A549 (cell line): ENCODE results near the gene KCNN3.

Source experiments
- CHD2 ChIP-seq: fragments of 150-350 bp; IDR thresholded peaks from 2 replicates; pipeline ENCODE4 v1.6.1; 2014; ENCODE audit warnings: low read length; ENCODE audit not compliant: partially characterized antibody
- CTCF ChIP-seq: fragments of >200 bp; sonication (Bioruptor Twin); formaldehyde crosslinking; IDR thresholded peaks from 3 replicates; pipeline ENCODE4 v1.5.1; 2016
- MAZ ChIP-seq: fragments of 150-350 bp; IDR thresholded peaks from 2 replicates; pipeline ENCODE4 v1.6.1; 2014; ENCODE audit warnings: antibody characterized with exemption, low read depth, low read length, borderline replicate concordance
- RFX5 ChIP-seq: fragments of 450-650 bp; IDR thresholded peaks from 2 replicates; pipeline ENCODE4 v1.7.1; 2014; ENCODE audit warnings: antibody characterized with exemption, mild to moderate bottlenecking, moderate library complexity

GRCh38 chr1:154857022-154857421 is 13.1 kb downstream of the KCNN3 start:
- TF ChIP-seq CTCF (no peak), RFX5 (no peak), MAZ (no peak), CHD2 (no peak)
